HT1080 (cell line): Measurements from ENCODE around the gene FOXL1. TPM values are rescaled to one million over a fixed set of nuclear protein-coding genes. Genes with fewer than 3 reads are reported as not detected.

Experiments used
- DNase-seq: peaks from one replicate; pipeline ENCODE4 v3.0.0-alpha.2; 2015; ENCODE audit warnings: low read depth
- total RNA-seq: library from RNA; depleted of rRNA; stranded (reverse); fragments of >200 nt; shearing (Covaris generic); gene quantifications from 2 replicates; pipeline ENCODE4 v1.2.3, GENCODE V29; 2014

Gene FOXL1
- total RNA-seq, 1 experiment from 2014 or later, result 0.51 TPM

- DNase-seq, result no peak
Measured at GRCh38 chr16:86598607-86599565, 20.5 kb downstream of the FOXL1 start.

DNA sequence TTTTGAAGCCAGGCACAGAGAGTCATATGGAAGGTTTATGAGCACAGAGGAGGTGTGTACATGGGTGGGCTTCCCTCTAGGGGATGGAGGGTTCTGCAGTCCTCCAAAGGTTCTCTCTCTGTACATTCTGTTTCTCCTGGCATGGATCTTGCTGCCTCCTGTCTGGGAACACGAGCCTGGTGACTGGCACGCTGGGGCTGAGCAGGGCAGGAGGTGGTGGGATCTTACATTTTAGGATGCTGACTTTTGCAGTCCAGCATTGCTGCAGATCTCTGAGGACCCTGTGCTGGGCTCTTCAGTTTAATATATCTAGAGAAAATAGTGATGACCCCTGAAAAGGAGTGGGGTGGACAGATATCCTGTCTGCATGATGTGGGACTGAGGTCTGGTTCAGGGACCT is 23.0 kb downstream of the FOXL1 start:
- DNase-seq, result no peak

- DNase-seq, result no peak
Measured at GRCh38 chr16:86602521-86602920, 24.2 kb downstream of the FOXL1 start.

- DNase-seq, result no peak
Measured at GRCh38 chr16:86604436-86605193, 26.3 kb downstream of the FOXL1 start.

DNA sequence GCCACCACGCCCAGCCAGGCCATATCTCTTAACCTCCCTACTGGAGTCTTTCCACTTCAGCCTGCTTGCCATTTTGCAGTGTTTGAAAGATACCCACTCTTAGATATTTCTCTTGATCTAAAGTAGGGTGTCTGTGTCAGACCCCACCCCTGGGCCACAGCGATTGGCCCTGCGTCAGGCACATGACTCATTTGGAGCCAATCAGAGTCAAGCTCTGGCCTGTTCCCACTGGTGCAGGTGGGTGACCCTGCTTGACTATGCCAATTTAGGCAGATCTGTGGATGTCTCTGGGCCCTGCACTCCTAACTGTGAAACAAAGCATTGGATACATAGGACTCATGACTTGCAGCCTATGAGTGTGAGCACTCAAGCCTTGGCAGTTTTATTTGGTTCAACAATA is 27.6 kb downstream of the FOXL1 start:
- DNase-seq, result no peak

GRCh38 chr16:86608301-86608747 is 30.0 kb downstream of the FOXL1 start:
- DNase-seq, result no peak

DNA sequence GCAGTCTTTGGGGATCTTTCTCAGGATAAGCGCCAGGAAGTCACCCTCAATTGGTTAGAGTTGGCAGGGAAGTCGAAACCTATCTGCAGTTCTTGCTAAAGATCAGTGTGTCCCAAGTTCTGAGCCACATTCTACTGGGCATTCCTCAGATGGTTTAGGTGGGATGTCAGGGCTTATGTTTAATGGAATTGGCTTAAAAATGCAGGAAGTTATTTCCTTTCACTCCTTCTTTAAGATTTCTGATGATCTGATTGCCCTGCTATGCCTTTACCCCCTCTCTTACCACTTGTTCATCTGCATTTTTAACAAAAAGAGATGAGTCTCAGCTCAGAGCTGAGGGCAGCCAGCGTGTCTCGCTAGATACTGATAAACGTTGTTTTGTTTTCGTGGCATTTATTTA is 30.8 kb downstream of the FOXL1 start:
- DNase-seq, result peak; percentile 51

DNA sequence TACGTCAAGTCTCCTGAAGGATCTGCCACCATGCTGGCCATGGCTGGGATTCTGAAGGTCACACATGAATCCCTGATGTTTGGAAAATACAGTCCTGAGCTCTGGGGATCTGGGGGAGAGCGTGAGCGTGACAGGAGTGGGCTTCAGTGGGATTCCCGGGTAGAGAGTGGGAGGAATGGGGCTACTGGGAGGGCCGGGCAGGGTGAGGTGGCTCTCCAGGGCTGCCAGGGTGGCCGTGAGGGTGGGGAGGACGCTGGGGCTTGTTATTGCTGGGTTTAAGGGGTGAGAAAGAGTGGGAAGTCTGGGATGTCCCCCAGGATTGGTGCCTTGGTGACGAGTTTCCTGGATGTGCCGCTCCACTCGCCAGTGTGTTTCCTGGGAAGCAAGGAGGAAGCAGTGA is 31.3 kb downstream of the FOXL1 start:
- no peak for DNase-seq

GRCh38 chr16:86610779-86611524 is 32.6 kb downstream of the FOXL1 start:
- no peak for DNase-seq

GRCh38 chr16:86611525-86611855 is 33.1 kb downstream of the FOXL1 start:
- DNase-seq, result no peak

GRCh38 chr16:86611941-86612340 is 33.6 kb downstream of the FOXL1 start:
- DNase-seq, result no peak

GRCh38 chr16:86614699-86615098 is 36.4 kb downstream of the FOXL1 start:
- DNase-seq, result no peak

DNA sequence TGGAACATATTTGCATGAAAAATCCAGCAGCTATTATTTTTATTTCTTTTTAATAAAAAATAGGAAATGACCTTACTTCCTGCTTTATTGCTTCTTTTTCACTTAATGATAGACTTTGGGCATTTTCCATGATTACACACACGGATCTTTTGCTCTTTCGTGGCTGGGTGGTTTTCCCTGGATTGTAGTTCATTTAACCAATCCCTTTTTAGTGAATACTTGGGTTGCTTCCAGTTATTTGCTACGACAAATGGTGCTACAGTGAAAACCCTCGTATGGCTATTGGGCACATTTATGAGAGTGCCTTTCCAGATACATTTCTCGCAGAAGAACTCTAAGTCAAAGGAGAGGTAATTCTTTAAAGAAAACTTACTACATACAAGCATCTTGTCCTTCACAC is 38.6 kb downstream of the FOXL1 start:
- DNase-seq, result no peak

- peak; percentile 26 for DNase-seq
Measured at GRCh38 chr16:86618431-86619238, 40.3 kb downstream of the FOXL1 start.

- peak; percentile 23 for DNase-seq
Measured at GRCh38 chr16:86619239-86619794, 41.0 kb downstream of the FOXL1 start.

- DNase-seq, result no peak
Measured at GRCh38 chr16:86620184-86620583, 41.8 kb downstream of the FOXL1 start.

DNA sequence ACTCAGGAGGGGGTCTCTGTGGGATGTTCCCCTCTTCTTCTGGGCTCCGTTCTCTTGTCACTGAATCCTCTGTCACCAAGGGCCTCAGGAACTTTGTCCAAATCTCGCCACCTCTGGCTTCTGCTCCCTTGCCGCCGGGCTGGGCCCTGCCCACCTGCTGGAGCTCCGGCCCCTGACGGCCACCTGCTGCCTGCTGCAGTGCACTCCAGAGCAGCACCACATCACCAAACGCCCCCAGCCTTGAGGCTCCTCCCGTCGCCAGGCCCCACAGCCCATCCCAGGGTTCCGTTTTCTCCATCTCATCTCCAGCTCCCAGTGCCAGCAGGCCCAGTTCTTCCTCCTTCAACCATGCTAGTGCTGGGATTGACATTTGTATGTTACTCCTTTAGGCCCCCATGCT is 43.6 kb downstream of the FOXL1 start:
- DNase-seq, result no peak

DNA sequence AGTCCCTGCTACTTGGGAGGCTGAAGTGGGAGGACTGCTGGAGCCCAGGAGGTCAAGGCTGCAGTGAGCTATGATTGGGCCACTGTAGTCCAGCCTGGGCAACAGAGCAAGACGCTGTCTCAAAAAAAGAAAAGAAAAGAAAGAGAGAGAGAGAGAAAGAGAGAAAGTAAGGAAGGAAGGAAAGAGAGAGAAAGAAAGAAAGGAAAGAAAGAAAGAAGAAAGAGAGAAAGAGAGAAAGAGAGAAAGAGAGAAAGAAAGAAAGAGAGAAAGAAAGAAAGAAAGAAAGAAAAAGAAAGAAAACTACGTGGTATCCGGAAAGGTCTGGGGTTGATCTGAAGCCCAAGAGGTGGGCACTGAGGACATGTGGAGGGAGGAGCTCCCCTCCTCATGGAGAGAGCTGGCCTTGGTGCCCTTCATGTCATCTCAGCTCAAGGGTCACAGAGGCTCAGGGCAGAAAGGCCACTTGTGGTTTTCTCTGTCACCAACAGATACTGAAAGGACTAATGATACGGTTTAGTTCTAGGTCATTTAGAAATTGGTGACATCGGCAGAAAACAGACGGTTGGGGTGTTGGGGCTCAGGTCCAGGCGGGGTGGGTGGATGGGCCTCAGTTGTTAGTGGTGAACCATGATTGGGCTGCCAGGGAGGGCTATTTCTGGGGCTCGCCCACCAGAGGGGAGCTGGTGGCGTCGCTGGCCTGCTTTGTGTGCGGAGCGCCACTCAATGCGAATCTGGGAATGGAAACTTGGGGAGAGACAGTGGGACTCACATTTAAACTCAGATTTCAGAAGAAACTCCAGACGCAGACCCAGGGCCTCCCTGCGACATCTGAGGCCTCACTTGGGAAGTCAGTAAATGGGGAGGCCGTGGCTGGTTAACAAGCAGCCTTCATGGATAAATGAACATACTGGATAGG is 44.6 kb downstream of the FOXL1 start:
- DNase-seq, result no peak

GRCh38 chr16:86625029-86625428 is 46.7 kb downstream of the FOXL1 start:
- no peak for DNase-seq
